ENCODE results near the gene MESP2.

GRCh38 chr15:89783861-89784685, 7.9 kb downstream of the MESP2 start:
- TF ChIP-seq EZH2phosphoT487 (IDR thresholded peaks at IDR 0.05; ENCODE audit: insufficient read depth, low read depth) (no peak), EZH2 (IDR thresholded peaks at IDR 0.05; ENCODE audit: insufficient read depth, poor library complexity, severe bottlenecking) (no peak)

Measured in GM23248 (cell line).